HG03103 (cell line): ENCODE data around the gene ZBTB47.

ENCODE experiments used
- ATAC-seq: cut with Tn5 transposase; IDR thresholded peaks from one replicate; pipeline ENCODE4 v1.9.1; 2021; ENCODE audit warnings: low read depth; ENCODE audit not compliant: unreplicated experiment

Gene ZBTB47

DNA sequence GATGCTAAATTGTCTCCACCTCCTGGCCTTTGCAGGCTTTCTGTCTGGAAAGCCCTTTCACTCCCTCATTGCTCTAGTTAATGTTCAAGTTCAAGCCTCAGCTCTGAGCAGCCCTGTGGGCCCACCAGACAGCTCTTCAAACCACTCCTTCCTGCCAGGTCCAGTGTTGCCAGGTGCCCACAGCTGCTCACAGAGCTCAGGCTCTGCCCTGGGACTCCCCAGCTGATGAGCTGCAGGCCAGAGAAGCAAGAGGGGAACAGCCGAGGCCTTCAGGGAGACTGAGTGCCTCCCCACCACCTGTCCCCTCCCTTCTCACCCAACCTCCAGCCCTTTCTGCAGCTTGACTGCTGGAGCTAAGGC is 1.3 kb upstream of the ZBTB47 start:
- no peak for ATAC-seq

DNA sequence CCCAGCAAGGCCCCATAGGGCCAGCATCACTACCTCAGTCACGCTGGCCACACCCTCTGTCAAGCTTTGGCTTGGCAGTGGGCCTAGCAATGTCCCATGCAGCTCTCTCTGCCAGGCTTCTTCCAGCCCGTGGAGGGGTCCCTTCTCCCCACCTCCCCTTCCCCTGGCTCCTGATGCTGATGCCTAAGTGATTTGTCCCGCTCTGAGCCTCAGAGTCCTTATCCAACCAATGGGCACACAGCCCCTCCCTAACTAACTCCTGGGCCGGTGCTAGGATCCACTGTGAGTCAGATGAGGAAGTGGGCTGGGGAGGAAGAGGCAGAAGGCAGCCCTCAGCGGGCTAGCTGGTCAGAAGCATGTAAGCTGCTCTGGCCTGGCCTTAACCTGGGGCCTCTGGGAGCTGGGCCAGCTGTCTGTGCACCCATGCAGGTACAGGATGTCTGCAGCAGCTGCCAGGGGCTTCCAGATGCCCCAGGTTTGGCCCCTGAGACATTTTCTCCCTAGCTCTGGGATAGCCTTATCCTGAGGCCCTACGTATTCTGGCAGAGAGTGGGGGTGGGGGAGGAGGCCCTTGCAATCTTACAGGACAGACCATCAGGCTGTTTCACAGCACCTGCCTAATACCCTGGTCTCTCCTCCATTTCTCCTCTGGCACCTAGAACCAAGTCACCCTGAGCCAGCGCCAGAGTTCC is 740 bp upstream of the ZBTB47 start:
- no peak for ATAC-seq

DNA sequence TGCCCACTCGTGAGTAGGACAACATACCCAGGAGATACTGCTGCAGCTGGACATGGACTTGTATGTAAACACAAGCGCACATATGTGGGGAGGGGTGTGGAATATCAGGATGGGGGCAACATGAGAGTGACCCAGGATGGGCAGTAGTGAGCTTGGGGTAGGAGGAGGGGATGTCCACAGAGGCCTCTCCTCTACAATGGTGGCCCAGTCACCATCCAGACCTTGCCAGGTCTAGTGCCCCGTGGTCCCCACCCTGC is 266 bp upstream of the ZBTB47 start:
- ATAC-seq, result no peak

DNA sequence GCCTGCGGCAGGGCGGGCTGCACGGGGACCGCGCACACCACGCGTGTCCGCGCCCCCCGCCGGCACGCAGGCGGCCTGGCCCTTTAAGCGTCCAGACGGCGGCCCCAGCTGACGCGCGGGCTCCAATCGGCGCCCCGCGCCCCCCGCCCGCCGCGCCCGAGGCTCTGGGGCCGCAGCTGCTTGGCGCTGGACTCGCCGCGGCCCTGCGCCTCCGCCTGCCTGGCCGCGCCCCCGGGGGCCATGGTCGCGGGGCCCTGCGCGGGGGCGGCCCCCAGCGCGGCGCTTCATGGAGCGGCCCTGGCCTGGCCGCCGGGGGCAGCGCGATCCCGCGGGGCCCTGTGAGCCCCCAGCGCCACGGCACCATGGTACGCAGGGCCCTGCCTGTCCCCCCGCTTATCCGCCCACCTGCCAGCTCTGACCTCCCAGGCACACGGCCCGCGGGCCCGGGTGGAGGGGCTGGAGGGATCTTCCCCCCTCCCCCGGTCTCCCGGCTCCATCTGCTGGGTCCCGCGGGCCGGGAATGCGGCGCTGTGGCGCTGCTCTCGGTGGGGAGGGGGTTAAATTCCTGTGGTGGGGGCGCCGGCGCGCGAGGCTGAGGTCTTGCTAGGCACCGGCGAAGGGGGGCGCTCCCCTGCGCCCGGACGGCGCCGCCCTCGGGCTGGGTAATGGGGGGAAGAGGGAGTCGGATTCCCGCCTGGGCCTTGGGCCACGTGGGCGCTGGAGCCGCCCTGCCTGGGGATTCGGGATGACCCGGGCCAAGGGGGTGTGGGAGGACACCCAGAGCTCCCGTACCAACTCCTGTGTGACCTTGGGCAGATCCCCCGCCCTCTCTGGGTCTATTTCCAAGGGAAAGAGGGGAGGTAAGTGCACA is 1.1 kb downstream of the ZBTB47 start:
- ATAC-seq, result no peak

DNA sequence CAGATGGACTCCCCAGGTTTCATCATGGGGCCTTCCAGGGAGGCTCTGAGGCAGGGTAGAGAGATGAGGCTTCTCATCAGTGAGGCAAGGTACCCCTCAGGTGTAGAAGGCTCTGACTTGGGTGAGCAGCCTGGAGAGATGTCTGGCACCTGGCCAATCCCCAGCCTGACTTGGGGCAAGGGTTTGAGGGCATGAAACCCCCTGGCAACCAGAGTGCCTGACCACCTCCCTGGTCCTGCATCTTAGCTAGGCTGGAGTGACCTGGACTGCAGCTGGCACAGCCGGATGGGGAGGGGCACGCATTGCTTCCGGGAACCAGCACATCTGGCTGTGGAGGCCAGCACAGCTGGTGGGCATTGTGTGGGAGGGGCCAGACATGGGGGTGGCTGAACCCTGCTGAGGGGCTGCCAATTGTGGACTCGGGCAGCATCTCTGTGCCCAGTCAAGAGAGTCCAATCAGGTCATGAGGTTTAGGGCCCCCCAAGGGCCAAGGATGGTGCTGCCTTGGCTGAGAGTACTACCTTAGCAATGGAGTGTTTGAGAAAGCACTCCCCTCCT is 1.9 kb downstream of the ZBTB47 start:
- ATAC-seq, result no peak

DNA sequence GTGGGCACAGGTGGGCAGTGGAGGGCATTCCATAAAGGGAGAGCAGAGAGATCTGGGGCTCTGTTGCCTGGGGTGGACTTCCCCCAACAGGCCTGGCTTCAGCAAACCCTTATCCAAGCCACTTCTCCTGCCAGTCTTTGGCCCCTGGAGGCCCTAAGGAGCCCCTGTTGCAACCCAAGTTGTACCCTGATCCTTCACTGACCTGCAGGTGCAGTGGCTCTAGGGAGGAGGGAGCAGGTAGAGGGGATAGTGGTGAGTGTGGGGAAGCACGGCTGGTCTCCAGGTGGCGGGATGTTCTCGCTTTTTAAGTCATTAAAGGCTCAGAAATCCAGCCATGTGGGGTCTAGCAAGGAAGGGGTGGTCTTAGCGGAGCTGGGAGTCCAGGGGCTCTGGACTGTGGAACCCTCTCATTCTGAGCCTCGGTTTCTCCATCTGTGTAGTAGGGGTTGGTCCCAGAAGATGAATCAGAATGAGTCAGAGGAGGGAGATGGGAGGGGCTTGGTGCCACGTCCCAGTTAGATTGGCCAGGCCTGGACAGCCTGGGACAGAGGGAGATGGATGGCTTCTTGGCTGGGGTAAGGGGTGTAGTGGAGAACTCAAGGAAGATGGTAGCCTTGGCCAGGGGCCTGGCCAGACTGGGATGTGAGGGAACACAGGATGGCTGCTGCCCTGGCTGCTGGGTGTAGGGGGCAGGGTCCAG is 2.6 kb downstream of the ZBTB47 start:
- ATAC-seq, result no peak

DNA sequence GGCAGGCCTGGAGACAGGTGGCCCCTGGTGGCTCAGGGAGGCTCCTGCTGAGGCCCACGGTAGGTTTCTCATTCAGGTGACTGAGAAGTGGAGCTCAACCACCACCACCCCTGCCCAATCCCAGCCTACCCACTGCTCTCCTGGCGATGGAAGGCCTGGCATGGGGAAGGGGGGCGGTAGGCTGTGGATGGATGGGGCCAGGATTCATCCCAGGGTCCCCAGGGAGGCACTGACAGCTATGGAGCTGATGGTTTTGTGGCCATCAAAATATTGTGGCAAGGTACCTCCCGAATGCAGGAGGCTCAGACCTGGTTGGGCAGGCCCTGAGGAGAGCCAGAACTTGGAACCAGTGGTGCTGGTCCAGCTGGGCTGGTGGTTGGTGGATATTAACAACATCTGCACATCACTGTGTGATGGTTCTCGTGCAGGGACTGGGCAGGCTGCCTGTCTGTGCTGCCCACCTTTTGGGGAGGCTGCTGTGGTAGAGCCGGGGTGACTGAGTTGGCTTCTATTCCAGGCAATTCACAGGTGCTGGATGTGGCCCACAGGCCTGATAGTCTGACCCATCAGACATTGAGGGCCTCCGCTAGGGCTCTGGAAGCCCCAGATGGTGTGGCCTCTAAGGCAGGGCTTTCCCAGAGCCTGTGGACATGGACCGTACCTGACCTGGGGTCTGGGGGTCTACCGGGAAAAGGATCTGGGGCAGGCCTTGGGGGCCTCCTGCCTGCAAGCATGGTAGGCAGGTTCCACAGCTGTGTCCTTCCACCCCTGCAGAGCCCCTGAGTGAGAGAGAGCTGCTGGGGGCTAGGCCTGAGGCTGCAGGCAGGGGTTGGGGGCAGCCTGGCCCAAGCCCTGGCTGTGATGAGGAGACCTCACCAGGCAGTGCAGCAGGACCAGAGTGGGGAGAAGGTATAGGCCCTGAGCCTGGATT is 3.4 kb downstream of the ZBTB47 start:
- no peak for ATAC-seq

DNA sequence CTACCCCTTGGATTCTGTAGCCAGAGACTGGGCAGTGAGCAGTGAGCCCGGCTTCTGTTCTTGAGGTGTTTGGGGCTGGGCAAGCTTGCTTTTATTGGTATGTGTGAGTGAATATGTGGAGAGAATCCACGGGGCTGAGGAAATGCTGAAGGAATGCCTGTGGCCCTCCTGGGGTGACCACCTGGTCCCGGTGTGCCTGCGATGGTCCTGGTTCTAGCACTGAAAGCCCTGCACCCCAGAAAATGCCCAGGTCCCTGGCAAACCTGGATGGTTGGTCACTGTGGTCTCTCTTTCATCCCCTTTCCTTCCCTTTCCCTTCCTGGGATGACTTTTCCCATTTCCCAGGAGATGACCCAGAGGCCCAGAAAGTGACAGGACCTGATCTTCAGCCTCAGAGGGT is 4.2 kb downstream of the ZBTB47 start:
- ATAC-seq, result no peak

DNA sequence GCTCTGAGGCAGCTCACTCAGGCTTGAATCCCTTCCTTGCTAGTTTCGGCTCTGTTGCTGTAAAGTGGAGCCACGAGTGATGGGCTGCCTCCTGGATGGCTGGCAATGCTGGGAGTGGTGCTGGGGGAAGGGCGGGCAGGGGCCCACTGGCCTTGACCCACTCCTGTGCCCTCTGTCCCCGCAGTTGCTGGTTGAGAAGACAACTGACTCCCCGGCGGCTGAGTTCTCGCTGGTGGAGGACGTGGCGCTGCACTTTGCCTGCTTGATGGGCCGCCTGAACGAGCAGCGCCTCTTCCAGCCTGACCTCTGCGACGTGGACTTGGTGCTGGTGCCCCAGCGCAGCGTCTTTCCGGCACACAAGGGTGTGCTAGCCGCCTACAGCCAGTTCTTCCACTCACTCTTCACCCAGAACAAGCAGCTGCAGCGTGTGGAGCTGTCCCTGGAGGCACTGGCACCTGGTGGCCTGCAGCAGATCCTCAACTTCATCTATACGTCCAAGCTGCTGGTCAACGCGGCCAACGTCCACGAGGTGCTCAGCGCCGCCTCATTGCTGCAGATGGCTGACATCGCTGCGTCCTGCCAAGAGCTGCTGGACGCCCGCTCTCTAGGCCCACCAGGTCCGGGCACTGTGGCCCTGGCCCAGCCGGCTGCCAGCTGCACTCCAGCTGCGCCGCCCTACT is 4.7 kb downstream of the ZBTB47 start:
- ATAC-seq, result no peak

DNA sequence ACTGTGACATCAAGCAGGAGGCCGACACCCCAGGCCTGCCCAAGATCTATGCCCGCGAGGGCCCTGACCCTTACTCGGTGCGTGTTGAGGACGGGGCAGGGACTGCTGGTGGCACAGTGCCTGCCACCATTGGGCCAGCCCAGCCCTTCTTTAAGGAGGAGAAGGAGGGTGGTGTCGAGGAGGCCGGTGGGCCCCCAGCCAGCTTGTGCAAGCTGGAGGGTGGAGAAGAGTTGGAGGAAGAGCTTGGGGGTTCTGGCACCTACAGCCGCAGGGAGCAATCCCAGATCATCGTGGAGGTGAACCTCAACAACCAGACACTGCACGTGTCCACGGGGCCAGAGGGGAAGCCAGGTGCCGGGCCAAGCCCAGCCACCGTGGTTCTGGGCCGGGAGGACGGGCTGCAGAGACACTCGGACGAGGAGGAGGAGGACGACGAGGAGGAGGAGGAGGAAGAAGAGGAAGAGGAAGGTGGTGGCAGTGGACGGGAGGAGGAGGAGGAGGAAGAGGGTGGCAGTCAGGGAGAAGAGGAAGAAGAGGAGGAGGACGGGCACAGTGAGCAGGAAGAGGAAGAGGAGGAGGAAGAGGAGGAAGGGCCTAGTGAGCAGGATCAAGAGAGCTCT is 5.4 kb downstream of the ZBTB47 start:
- ATAC-seq, result no peak

DNA sequence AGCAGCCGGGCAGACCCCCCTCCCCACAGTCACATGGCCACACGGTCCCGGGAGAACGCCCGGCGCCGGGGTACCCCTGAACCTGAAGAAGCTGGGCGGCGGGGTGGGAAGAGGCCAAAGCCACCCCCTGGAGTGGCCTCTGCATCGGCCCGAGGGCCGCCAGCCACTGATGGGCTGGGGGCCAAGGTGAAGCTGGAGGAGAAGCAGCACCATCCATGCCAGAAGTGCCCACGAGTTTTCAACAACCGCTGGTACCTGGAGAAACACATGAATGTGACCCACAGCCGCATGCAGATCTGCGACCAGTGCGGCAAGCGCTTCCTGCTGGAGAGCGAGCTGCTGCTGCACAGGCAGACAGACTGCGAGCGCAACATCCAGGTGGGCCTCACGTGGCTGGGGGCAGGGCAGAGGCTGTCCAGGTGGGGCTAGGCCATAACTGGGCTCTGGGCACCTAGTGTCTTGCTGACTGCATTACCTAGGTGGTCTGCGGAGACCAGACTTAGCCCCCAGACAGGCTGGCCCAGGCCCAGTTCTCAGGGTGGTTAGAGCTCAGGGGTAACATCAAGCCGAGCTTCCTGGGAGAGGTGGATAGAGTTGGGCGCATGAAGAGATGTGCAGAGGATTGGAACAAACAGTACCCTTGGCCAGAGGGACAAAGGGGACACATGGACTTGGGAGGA is 6.1 kb downstream of the ZBTB47 start:
- ATAC-seq, result no peak

DNA sequence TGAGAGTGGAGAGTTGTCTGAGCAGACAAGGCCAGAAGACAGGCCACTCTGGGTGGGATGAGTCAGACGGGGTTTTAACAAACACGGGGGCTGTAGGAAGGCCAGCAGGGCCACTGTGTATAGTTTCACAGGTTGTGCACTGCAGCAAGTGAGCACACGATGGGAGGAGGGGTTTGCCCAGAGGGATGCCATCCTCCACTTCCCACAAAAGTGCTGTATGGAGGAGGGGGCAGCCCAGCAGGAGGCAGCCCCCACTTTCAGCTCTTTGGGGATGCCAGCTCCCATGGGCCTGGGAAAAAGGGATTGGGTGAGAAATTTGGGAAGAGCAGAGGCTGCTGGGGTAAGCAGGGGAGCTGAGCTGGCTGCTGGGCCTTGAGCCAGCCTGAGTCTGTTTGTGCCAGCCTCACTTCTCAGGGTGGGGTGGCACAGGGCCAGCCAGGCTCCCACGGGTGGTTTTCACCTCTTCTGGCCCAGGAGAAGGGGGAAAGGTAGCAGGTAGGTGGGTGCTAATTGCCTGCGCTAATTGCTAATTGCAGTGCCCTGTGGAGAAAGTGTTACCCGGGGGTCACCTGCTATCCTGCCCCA is 6.7 kb downstream of the ZBTB47 start:
- no peak for ATAC-seq

DNA sequence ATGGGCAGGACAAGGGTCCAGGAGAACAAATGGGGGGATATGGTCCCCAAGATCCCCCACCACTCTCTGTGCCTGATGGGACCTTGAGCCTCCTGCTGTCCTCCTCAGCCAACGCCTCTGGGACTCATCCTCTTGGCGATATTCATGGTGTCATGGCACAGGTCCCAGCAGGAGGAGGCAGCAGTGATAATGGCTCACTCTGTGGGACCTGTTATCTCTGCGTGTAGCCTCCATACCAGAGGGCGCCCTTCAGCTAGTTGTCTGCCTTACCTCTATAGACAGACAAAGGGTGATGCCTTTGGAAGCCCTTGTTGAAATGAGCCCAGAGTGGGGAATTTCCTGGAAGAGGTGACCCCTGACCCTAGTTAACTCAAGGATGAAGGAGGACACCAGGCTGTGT is 7.4 kb downstream of the ZBTB47 start:
- no peak for ATAC-seq

DNA sequence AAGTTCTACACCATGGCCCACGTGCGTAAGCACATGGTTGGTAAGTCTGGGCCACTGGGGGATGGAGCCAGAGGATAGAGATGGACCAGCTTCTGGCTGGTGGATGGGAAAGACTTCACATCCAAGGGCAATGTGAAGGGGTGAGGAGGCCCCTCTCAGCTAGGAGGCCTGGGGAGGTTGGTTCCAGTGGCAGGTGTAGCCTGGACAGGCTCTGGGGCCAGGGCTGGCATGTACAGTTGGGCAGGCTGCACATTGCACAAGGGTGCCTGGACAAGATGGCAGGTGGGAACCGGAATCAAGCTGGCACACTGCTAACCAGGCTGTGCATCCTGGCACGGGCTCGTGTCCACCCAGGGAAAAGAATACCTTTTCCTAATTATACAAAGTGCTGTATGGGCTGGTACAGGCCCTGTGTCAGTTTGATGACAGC is 8.1 kb downstream of the ZBTB47 start:
- no peak for ATAC-seq

DNA sequence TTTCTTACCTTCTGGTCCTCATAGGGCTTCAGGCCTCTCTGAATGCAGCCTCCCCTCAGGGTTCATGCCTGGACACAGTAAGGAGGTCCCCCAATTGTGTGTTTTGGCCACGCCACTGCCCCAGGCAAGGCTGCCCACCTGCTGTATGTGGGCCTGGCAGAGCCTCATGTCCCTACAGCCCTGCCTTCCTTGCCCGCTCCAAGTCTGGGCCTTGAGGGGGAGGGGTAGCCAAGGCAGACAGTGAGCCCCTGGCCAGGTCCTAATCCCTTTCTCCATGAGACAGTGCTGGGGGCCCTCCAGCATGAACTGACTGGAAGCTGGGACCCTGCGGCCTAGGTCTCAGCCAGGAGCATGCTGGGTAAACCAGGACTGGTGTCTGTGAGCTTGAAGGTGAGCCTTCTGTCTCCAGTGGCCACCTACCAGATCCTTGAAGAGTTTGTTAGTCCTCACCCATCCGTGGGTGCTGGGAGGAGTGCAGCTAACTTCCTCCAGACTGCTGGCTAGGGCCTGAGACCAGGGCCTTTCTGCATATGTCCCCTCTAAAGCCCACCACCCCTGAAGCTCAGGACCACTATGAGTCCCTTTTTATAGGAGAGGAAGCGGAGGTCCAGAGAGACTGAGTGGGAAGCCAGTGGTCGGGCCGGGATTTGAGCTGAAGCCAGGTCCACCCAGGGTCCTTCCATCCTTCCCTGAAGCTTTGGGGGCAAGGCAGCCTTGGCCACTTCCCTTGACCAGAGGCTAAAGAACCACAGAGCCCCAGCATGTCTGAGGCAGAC is 8.7 kb downstream of the ZBTB47 start:
- ATAC-seq, result no peak

DNA sequence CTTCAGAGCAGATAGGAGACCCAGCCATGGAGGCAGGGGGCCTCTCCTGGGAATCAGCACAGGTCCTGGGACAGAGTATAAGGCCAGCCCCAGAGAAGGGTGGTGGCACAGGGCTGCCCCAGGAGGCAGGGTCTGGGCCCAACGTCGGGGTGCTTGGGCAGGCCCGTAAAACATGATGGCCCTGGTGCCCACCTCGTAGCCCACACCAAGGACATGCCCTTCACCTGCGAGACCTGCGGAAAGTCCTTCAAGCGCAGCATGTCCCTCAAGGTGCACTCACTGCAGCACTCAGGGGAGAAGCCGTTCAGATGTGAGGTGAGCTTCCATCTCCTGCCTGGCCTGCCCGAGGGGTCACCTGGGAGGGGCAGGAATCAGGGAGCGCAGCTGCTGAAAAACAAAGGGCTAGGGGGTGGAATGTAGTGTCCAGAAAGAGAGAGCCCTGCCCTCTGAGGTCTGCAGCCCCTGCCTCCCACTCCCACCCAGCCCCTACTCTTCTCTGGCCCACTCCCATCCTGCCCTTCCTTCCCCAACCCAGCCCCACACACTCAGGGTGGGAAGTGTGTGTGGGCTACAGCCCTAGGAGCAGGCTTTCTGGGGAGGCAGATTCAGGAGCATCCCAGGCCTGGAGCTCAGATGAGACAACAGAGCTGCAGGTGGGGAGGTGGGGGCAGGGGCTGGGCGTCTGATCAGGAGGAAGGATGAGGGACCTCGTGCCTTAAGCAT is 9.5 kb downstream of the ZBTB47 start:
- ATAC-seq, result no peak
